ENCODE results near the gene RASL11B. TPM values are rescaled to one million over a fixed set of nuclear protein-coding genes. Genes with fewer than 3 reads are reported as not detected.

Gene RASL11B
- total and polyA plus RNA-seq, 2 donors (not counting 3 experiments of a cell fraction or from before 2014, with no cell fraction given) = 0.83 TPM; not detected in 1

- H3K9me1 ChIP-seq (replicated peaks; ENCODE audit: control insufficient read depth, extremely low read depth, insufficient read depth, low read length) = no peaks in the 10 kb centered on the region
- no peak for TF ChIP-seq EZH2 (IDR thresholded peaks at IDR 0.05; ENCODE audit: borderline replicate concordance, low read depth, low read length, severe bottlenecking)
- no peak for TF ChIP-seq GATA2 (IDR thresholded peaks at IDR 0.05; ENCODE audit: insufficient read depth, insufficient read length, low read depth, low read length)
- TF ChIP-seq CTCF (IDR thresholded peaks at IDR 0.05; ENCODE audit: extremely low read depth in 1 of 2, insufficient read depth in 1 of 2, low read depth in 1 of 2, low read length in 2 of 2) = no peak
- no peak for TF ChIP-seq JUN (IDR thresholded peaks at IDR 0.05; ENCODE audit: borderline replicate concordance, insufficient read depth, insufficient read length, low read depth)
- no peak for TF ChIP-seq MAX (IDR thresholded peaks at IDR 0.05; ENCODE audit: insufficient read depth, insufficient read length)
- TF ChIP-seq POLR2AphosphoS5 (IDR thresholded peaks at IDR 0.05; ENCODE audit: insufficient read depth, low read depth, low read length) = no peak
- no peak for TF ChIP-seq MYC (IDR thresholded peaks at IDR 0.05; ENCODE audit: low read depth, low read length)
- no peak for TF ChIP-seq POLR2A (IDR thresholded peaks at IDR 0.05; ENCODE audit: low read depth, low read length)
- TF ChIP-seq FOS (IDR thresholded peaks at IDR 0.05; ENCODE audit: borderline replicate concordance, insufficient read depth, low read length) = no peak
- no peak overlapping the region for H3K4me2 ChIP-seq (ENCODE audit: insufficient read depth, low read length)
- POLR2A ChIA-PET = no interaction called here
- FAIRE-seq = no peak
- DNase-seq (ENCODE audit: low read depth, low spot score) = peak; percentile 19
- H3K27ac ChIP-seq (ENCODE audit: insufficient read depth, low read depth, low read length) = no peak overlapping the region
- no TSS peak for BruUV-seq (replicated peaks)
- CTCF ChIA-PET = interaction anchor here (0.8 to 1.6 kb wide), 2 partner anchors 15 to 44 kb away, joined by 3 to 5 read pairs; no protein-coding TSS in a partner anchor
- no peaks in the 10 kb centered on the region for H3K79me2 ChIP-seq (ENCODE audit: control insufficient read depth, insufficient read depth, low read length)
- H3K27me3 ChIP-seq (ENCODE audit: control insufficient read depth in 2 of 2, insufficient read depth in 2 of 2, low read length in 2 of 2) = peaks cover 12 to 20% of the 10 kb centered on the region in 2 experiments
- H3K36me3 ChIP-seq (ENCODE audit: control insufficient read depth in 2 of 2, extremely low read depth in 1 of 2, insufficient read depth in 2 of 2, low read length in 2 of 2) = no peaks in the 10 kb centered on the region
- no peak overlapping the region for H2AFZ ChIP-seq (ENCODE audit: low read depth, low read length)
- H3K4me1 ChIP-seq (ENCODE audit: control insufficient read depth, extremely low read depth, insufficient read depth, low read length) = no peaks in the 10 kb centered on the region
- intact Hi-C loops (cut with micrococcal nuclease) (loop anchor here (5.0 to 10.0 kb wide), 2 partner anchors 211 to 323 kb away; partner anchors contain the start of gene USP46), dilution Hi-C loops (cut with MboI; ENCODE audit: extremely low pct_ligation_motif_present, low sequenced_read_pairs) (no loop called here)
- H3K9ac ChIP-seq (replicated peaks; ENCODE audit: extremely low read depth, insufficient read depth, low read length) = no peak overlapping the region
- no peak overlapping the region for H3K4me3 ChIP-seq (replicated peaks in 1 of 3; ENCODE audit: insufficient read depth in 1 of 3, low read depth in 1 of 3, low read length in 3 of 3)
- H3K9me3 ChIP-seq (replicated peaks; ENCODE audit: control insufficient read depth, insufficient read depth, low read length) = no peaks in the 10 kb centered on the region
- H4K20me1 ChIP-seq (replicated peaks; ENCODE audit: control insufficient read depth, extremely low read depth, insufficient read depth, low read length) = no peaks in the 10 kb centered on the region
Measured at GRCh38 chr4:52868133-52868532, 6.0 kb downstream of the RASL11B start.
